ENCODE data around the gene TMEM144.

DNA sequence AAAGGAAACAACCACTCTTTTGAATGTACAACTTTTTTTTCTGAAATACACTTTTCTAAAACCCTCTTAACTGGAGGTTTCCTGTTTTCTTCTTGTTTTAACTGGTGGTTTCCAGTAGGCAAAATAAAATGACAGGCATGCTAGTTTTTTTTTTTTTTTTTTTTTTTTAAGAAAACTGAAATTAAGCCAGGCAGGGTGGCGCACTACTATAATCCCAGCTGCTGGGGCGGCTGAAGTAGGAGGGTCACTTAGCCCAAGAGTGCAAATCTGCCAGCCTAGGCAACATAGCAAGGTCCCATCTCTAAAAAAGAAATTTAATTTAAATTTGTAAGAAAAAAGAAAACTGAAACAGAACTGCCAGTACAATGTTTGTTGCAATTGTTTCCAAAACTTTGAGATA lies 44.0 kb downstream of the TMEM144 start:
- TF ChIP-seq EZH2 (IDR thresholded peaks at IDR 0.05; ENCODE audit: low read length, unreplicated experiment), result no peak
- TF ChIP-seq, protein P1, sequence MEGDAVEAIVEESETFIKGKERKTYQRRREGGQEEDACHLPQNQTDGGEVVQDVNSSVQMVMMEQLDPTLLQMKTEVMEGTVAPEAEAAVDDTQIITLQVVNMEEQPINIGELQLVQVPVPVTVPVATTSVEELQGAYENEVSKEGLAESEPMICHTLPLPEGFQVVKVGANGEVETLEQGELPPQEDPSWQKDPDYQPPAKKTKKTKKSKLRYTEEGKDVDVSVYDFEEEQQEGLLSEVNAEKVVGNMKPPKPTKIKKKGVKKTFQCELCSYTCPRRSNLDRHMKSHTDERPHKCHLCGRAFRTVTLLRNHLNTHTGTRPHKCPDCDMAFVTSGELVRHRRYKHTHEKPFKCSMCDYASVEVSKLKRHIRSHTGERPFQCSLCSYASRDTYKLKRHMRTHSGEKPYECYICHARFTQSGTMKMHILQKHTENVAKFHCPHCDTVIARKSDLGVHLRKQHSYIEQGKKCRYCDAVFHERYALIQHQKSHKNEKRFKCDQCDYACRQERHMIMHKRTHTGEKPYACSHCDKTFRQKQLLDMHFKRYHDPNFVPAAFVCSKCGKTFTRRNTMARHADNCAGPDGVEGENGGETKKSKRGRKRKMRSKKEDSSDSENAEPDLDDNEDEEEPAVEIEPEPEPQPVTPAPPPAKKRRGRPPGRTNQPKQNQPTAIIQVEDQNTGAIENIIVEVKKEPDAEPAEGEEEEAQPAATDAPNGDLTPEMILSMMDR (conservative IDR thresholded peaks at IDR 0.05; ENCODE audit: low read depth, low read length), result no peak

All from PC-3 (cell line).